HuH-7 (cell line): ENCODE results near the gene RXFP3.
A peak's percentile ranks its signal among the peaks of the same experiment; 100 is the strongest.
"Not testable (repeated sequence)": the region's sequence is repeated elsewhere in the genome, so short reads cannot be mapped to it uniquely, and the experiment has no call there.

Source experiments
- DNase-seq: peaks from one replicate; pipeline ENCODE4 v3.0.0; 2011; ENCODE audit warnings: low spot score

RXFP3 gene

GRCh38 chr5:33936004-33936380 is 194 bp upstream of the RXFP3 start:
- DNase-seq, result peak; percentile 83

GRCh38 chr5:33937017-33937706 is 976 bp downstream of the RXFP3 start:
- DNase-seq, result no peak

- no peak for DNase-seq
Measured at GRCh38 chr5:33937707-33938506, 1.7 kb downstream of the RXFP3 start.

- DNase-seq, result no peak
Measured at GRCh38 chr5:33938507-33938796, 2.3 kb downstream of the RXFP3 start.

- no peak for DNase-seq
Measured at GRCh38 chr5:33938881-33939280, 2.7 kb downstream of the RXFP3 start.

GRCh38 chr5:33939556-33940262 is 3.5 kb downstream of the RXFP3 start:
- no peak for DNase-seq

GRCh38 chr5:33941090-33941489 is 4.9 kb downstream of the RXFP3 start:
- DNase-seq, result no peak

- no peak for DNase-seq
Measured at GRCh38 chr5:33944543-33945132, 8.5 kb downstream of the RXFP3 start.

GRCh38 chr5:33952175-33952574 is 16.0 kb downstream of the RXFP3 start:
- DNase-seq, result not testable (repeated sequence)

GRCh38 chr5:33957577-33958150 is 21.5 kb downstream of the RXFP3 start:
- DNase-seq, result no peak

GRCh38 chr5:33958176-33958575 is 22.0 kb downstream of the RXFP3 start:
- DNase-seq, result no peak

GRCh38 chr5:33964132-33964700 is 28.0 kb downstream of the RXFP3 start:
- DNase-seq, result no peak

GRCh38 chr5:33966805-33967204 is 30.6 kb downstream of the RXFP3 start:
- no peak for DNase-seq

- no peak for DNase-seq
Measured at GRCh38 chr5:33968211-33969005, 32.2 kb downstream of the RXFP3 start.

GRCh38 chr5:33969572-33970452 is 33.6 kb downstream of the RXFP3 start:
- peak; percentile 88 for DNase-seq

GRCh38 chr5:33973271-33973670 is 37.1 kb downstream of the RXFP3 start:
- no peak for DNase-seq

- DNase-seq, result no peak
Measured at GRCh38 chr5:33975852-33976251, 39.7 kb downstream of the RXFP3 start.

GRCh38 chr5:33976307-33976706 is 40.1 kb downstream of the RXFP3 start:
- no peak for DNase-seq

- DNase-seq, result no peak
Measured at GRCh38 chr5:33978306-33978705, 42.1 kb downstream of the RXFP3 start.

GRCh38 chr5:33980030-33980429 is 43.8 kb downstream of the RXFP3 start:
- DNase-seq, result no peak
